HTR-8/SVneo (cell line): ENCODE results near the gene NDUFS5.
"Not testable (repeated sequence)": the region's sequence is repeated elsewhere in the genome, so short reads cannot be mapped to it uniquely, and the experiment has no call there.

Experiments used
- DNase-seq: peaks from one replicate; pipeline ENCODE4 v3.0.0; 2011; ENCODE audit warnings: low spot score, mixed read lengths; ENCODE audit not compliant: insufficient read length
- FAIRE-seq: peaks from 2 replicates; lab custom pipeline; 2011; peaks lifted over from hg19 to GRCh38; lab: Jason Lieb, UNC

The NDUFS5 gene

DNA sequence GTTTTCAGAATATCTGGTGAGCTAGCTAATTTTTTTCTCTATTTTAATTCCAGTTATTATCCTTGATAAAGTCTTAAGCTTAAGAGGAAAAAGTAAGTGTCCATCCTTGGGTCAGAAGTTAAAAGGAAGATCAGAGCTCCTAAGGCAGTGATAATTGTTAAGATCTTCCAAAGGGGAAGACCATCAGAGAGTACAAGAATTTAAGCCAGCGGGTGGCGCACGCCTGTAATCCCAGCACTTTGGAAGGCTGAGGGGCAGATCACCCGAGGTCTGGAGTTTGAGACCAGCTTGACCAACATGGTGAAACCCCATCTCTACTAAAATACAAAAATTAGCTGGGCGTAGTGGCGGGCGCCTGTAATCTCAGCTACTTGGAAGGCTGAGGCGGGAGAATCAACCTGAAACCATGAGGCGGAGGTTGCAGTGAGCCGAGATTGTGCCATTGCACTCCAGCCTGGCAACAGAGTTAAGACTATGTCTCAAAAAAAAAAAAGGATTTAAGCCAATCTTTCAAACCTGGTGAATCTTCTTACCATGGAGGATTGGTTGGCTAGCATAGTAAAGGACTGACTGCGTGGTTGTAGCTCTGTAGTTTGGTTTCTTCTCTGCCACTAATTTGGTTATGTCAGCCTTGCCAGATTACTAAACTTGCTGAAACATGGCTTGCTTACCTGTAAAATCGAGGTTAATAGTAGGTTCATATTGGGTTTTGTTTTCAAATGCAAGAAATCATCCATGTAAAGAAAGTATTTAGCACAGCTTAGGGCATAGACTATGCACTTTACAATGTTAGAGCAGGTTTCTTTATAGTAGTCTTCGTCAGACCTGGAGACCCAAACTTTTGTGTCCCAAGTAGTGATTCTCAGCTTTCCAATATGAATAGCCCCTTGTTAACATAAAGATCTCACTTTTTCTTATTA, 19.2 kb upstream of the NDUFS5 start:
- FAIRE-seq: no peak
- DNase-seq: no peak

DNA sequence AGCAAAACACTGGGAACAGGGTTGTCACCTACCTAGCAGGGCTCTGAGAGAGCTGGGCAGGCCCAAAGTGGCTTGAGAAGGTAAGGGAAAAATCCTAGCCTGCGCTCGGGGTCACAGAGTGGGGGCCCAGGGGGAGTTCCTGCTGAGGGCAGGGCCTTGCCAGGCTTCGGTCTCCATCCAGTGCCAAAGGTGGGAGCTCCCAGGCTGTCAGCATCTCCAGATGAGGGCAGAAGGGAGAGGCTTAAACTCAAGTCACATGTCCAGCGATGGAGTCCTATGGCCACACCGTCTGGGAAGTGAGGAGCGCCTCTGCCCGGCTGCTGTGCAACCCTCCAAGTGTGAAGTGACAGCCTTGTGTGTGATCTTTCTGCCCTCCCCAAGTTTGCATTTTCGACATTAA, 11.2 kb upstream of the NDUFS5 start:
- DNase-seq, FAIRE-seq: not testable (repeated sequence)

DNA sequence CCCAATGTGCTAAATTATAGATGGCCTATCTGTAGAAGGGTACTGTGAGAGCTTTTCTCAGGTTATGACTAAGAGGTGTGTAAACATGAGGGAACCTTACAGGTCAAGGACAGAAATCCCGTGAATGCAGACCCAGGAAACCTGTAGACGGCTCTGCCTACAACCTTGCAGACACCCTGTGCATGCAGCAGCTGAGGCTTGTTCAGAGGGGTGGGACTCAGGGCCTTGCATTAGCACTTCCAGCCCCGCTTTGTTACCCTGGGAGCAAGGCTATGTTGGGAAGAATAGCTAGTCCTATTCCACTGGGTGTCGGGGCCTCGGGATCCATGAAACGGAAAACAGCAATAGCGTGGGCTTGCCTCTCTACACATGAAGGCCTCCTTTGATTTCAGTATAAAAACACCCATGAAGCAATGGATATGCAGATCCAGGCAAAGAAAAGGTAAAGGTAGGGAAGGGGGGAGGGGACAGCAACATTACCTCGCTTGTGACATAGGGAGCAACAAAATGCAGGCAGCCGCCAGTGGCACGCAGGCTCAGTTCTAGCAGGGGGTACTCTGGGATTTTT, 9.5 kb upstream of the NDUFS5 start:
- no peak for FAIRE-seq
- DNase-seq: no peak

DNA sequence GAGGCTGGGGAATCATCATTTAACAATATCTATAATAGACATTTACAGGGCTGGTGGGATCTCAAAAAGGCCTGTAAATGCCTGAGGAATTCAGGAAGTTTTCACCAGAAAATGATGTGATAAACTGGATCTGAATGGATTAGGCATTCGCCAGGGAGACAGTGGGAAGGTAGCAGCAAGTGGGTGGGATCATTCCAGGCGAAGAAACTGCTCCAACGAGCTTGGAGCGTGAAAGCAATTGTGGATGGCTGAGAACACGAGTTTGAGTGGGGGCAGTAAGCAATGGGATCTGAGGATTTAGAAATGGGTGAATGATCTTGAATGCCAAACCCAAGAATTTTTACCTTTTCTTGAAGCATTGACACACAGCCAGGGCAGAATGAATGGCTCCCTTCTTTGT, 8.9 kb upstream of the NDUFS5 start:
- FAIRE-seq (no peak), DNase-seq (no peak)

DNA sequence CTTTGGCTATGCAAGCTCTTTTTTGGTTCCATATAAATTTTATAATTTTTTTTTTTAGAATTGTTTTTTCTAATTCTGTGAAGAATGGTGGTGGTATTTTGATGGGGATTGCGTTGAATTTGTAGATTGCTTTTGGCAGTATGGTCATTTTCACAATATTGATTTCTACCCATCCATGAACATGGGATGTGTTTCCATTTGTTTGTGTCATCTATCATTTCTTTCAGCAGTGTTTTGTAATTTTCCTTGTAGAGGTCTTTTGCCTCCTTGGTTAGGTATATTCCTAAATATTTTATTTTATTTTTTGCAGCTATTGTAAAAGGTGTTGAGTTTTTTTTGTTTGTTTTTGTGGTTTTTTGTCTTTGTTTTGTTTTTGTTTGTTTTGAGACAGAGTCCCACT, 5.7 kb upstream of the NDUFS5 start:
- FAIRE-seq: not testable (repeated sequence)

DNA sequence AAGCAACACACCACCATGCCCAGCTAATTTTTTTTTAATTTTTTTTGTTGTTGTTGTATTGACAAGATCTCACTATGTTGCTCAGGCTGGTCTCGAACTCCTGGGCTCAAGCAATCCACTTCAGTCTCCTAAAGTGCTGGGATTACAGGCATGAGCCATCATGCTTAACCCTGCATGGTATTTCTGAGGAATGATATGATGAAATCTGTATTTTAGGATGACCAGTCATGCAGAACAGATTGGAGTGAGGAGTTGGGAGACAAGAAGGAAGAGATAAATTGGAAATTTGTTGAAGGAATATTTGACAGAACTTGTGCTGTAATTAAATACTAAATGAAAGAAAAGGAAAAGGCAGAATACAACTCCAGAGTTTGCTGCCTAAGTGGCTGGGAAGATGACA, 4.7 kb upstream of the NDUFS5 start:
- no peak for FAIRE-seq
- DNase-seq: no peak

More for the DNA sequence above, 5.7 kb upstream of the NDUFS5 start:
- not testable (repeated sequence) for DNase-seq

DNA sequence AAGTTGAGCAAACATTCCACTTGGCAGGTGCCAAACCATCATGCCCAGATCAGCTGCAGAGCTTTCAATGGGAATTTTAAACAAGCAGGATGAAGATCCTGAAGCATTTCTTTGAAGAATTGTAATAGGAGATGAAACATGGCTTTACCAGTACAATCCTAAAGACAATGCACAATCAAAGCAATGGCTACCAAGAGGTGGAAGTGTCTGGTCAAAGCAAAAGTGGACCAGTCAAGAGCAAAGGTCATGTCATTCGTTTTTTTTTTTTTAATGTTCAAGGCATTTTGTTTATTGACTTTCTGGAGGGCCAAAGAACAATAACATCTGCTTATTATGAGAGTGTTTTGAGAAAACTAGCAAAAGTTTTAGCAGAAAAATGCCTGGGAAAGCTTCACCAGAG, 3.0 kb upstream of the NDUFS5 start:
- FAIRE-seq (no peak), DNase-seq (no peak)

DNA sequence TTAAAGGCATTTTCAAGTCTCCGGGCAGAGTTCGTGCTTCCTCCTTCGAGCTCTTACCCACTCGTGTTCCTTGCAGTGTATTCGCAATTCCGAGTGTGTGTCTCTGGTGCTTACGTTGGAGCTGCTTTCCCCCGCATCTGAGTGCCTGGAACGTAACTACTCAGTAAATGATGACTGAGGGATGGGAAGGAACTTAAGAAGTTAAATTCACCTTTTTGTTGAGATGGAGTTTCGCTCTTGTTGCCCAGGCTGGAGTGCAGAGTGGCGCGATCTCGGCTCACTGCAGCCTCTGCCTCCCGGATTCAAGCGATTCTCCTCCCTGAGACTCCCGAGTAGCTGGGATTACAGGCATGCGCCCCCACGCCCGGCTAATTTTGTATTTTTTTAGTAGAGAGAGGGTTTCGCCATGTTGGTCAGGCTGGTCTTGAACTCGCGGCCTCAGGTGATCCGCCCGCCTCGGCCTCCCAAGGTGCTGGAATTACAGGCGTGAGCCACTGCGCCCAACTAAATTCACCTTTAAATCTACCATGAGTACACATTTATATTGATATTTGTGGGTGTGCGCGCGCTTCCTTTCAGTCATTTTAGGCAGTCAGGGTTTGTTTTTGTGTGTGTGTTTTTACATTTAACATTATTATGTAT, 837 bp downstream of the NDUFS5 start:
- no peak for FAIRE-seq
- DNase-seq: no peak

DNA sequence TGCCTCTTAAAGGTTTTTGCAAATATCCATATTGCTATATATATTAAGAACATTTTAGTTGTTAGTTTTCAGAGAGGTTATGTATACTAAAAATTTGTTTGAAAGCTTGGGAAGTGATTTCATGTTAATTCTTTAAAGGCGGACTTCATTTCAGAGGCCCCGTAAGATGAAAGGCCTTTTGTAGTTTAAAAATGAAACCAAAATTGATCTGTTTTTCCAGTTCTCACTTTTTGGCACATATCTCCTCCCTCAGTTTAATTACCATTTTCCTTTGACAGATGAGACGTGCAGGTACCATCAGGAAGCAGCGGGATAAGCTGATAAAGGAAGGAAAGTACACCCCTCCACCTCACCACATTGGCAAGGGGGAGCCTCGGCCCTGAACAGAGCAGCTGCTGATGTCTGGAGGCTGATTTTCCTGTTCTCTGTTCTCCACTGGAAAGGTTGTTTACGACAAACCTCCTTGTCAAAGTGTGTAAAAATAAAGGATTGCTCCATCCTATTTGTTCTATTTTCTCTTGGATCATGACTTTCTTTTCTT, 8.0 kb downstream of the NDUFS5 start:
- no peak for DNase-seq
- no peak for FAIRE-seq

DNA sequence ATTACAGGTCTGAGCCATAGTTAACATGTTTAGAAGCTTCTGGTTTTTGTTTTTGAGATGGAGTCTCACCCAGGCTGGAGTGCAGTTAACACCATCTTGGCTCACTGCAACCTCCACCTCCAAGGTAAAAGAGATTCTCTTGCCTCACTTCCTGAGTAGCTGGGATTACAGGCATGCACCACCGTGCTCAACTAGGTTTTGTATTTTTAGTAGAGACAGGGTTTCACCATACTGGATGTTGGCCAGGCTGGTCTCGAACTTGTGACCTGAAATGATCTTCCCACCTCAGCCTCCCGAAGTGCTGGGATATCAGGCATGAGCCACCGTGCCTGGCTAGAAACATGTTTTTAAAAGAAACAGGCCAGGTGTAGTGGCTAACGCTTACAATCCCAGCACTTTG, 10.5 kb downstream of the NDUFS5 start:
- DNase-seq (no peak), FAIRE-seq (no peak)

DNA sequence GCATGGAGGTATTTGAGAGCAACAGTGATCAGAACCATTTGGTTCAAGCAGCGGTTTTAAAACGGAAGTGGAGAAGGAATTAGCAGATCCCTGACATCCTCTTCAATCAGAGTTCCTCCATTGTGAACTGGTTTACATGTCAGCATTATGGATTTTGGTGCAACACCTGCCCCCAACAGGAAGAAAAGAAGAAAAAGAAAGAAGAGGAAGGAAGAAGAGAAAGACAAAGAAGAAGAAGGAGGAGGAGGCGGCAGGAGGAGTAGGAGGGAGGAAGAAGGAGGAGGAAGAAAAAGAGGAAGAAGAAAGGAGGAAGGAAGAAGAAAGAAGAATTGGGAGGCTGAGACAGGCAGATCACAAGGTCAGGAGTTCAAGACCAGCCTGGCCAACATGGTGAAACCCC, 17.4 kb downstream of the NDUFS5 start:
- no peak for FAIRE-seq
- no peak for DNase-seq

DNA sequence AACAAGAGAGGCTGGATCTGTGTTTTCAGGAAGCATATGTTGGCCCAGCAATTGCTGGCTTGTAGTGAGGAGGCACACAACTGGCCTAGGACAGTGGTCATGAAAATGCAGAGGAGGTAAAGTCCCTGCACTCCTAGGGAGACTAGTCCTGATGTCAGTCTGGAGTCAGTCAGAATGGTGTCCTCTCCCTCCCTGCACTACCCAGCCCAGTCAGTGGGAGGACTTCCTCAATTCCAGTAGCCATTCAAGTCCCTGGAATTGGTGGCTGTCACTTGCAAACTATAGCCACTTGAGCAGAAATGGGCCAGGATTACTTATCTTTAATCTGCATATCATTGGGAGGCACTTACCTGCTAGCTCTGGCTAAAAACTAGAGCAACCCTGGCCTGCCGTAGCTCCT, 18.6 kb downstream of the NDUFS5 start:
- FAIRE-seq: no peak
- DNase-seq: no peak

DNA sequence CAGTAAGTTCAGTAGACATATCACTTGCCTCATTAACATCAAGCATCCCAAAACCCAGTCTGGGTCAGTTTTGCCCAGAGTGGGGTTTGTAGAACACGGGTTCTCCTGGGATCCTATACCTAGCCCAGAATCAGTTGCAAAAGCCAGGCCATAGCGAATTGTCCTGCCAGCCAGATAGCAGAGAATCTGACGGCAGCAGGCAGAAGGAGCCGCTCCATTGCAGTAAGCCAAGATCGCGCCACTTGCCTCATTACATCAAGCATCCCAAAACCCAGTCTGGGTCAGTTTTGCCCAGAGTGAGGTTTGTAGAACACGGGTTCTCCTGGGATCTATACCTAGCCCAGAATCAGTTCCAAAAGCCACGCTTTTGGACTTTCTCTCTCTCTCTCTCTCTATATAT, 19.1 kb downstream of the NDUFS5 start:
- FAIRE-seq (no peak), DNase-seq (no peak)

DNA sequence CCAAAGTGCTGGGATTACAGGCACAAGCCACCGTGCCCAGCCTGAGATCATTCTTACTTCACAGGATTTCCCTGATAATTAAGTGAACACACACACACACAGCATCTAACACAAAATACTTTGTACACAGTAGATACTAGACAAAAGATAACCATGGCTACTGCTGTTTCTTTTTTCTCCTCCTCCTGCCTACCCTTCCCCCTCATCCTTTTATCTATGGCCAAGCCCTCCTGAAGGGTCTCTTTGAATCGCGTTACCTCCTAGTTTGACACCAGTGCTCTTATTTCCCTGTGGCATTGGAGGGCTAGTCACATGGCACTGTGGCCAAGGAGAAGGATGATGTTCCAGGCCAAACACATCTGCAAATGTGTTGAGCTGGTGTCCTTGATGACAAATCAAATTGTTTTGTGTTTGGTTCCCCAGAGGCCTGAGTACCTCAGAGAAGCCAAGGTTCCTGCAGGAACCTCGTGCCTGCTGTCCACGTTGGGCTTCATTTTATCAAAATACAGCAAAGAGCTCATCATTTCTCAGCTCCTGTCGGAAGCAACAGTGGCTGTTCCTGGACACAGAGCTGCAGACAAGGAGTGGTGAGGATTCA, 20.6 kb downstream of the NDUFS5 start:
- DNase-seq: no peak
- no peak for FAIRE-seq

DNA sequence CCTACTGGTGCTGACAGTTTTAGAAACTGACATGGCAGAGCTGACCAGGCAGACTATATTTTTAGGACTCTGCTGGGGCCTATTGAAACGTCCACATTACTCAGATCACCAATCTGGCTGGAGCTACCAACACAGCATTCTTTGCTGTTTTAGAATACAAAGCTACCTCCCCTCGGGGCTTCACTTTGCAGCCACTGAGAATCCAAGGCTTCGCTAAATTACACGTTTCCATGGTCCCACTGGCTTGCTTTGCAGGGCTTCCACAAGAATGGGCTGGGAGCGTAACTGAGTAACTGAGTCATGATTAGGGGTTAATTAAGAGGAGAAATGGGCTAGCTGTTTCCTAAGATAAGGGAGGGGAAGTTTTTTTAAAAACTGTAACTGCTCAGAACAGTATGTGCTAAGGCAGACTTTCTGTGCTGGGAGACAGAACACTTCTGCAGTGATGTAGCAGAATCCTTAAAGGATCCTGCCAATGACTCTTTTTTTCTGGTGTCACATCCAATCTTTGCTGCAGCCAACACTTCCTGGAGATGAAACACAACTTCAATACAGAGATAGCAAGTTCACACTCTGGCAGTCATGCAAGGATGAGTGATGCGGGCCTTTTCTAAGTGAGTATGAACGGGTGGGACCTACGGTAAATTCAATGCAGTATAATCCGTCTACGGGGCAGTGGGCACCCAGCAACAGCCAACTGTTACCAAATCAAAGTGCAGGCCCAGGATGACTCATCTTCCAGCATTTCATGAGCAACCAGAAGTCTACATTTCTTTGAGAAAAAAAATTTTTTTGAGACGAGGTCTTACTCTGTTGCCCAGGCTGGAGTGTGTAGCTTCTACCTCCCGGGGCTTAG, 21.5 kb downstream of the NDUFS5 start:
- DNase-seq (peak; percentile 54), FAIRE-seq (no peak)

DNA sequence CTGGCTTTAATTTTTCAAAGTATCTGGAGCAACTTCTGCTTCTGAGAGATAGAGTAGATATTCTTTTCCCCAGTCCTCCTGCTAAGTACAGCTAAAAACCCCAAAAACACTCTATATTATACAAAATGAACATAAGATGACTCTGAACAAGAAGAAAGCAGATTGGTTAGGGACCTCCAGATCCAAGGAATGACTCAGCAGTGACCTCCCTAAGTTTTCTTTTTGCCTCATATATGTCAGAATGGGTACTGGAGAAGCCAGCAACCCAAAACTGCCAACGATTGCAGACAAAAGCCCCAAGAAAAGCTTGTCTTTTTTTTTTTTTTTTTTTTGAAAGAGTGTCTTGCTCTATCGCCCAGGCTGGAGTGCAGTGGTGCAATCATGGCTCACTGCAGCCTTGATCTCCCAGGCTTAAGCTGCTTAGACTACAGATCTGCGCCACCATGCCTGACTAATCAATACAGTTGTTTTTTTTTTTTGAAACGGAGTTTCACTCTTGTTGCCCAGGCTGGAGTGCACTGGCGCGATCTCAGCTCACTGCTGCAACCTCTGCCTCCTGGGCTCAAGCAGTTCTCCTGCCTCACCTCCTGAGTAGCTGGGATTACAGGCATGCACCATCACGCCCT, 22.7 kb downstream of the NDUFS5 start:
- FAIRE-seq (no peak), DNase-seq (no peak)

DNA sequence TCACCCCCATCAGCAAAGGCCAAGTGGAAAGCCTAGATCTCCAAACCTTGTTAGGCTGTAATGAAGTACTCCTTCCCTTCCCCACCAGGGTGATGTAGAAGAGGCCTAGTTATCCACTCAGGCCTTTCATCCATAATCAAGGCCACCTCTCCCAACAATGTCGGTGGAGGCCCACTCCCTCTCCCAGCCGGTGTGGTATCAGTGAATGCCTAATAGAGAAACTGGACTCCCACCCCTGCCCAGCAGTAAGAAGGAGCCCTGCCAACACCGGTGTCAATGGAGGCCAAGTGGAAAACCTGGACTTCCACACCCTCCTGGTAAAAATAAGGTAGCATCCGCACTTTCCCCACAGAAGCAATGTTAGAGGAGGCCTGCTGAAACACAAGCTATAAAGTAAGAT, 23.9 kb downstream of the NDUFS5 start:
- FAIRE-seq: no peak

DNA sequence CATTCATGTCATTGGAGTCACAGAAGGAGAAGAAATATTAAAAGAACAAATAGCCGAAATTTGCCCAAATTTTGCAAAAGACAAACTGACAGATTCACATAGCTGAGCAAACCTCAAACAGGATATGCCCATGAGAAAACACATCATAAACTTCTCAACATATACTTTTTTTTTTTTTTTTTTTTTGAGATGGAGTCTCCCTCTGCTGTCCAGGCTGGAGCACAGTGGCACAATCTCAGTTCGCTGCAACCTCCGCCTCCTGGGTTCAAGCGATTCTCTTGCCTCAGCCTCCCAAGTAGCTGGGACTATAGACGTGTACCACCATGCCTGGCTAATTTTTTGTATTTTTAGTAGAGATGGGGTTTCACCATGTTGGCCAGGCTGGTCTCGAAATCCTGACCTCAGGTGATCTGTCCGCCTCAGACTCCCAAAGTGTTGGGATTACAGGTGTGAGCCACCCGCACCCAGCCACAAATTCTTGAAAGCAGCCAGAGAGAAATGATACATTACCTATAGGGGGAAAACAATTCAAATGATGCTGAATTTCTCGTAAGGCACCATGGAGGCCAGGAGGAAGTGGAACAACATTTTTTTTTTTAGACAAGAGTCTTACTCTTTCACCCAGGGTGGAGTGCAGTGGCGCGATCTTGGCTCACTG, 25.2 kb downstream of the NDUFS5 start:
- DNase-seq, FAIRE-seq: not testable (repeated sequence)

More for the DNA sequence above, 23.9 kb downstream of the NDUFS5 start:
- DNase-seq: no peak

DNA sequence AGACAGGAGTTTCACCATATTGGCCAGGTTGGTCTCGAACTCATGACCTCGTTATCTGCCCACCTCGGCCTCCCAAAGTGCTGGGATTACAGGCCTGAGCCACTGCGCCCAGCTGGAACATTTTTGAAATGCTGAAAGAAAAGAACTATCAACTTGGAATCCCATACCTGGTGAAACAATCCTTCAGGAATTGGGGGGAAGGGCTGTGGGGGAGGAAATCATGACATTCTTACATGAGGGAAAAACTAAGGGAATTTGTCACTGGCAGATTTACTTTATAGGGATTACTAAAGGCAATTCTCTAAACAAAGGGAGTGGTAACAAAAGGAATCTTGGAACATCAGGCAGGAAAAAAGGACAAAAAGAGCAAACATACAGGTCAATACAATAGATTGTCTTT, 25.8 kb downstream of the NDUFS5 start:
- FAIRE-seq (no peak), DNase-seq (no peak)
